Occipital lobe (tissue), 2 donors: ENCODE measurements around the gene AGMAT. TPM values are rescaled to one million over a fixed set of nuclear protein-coding genes. Genes with fewer than 3 reads are reported as not detected.
"Not testable (repeated sequence)": the region's sequence is repeated elsewhere in the genome, so short reads cannot be mapped to it uniquely, and the experiment has no call there.

Experiments used
- DNase-seq: peaks from one replicate; lab custom pipeline; 2025; lab: John Stamatoyannopoulos, UW
- total RNA-seq: library from RNA; depleted of rRNA; stranded (reverse); fragments of >200 nt; gene quantifications from one replicate; pipeline ENCODE4 v1.2.3, GENCODE V29; 2014

AGMAT gene
- total RNA-seq, 1 donor from 2014 or later, result 0.47 TPM

- no peak for DNase-seq
Observed at GRCh38 chr1:15616373-15617172, 31.7 kb upstream of the AGMAT start.

- no peak for DNase-seq
Observed at GRCh38 chr1:15610167-15610566, 25.3 kb upstream of the AGMAT start.

GRCh38 chr1:15609631-15610030, 24.8 kb upstream of the AGMAT start:
- no peak for DNase-seq

- no peak for DNase-seq
Observed at GRCh38 chr1:15605398-15606383, 20.8 kb upstream of the AGMAT start.

GRCh38 chr1:15604400-15604799, 19.5 kb upstream of the AGMAT start:
- not testable (repeated sequence) for DNase-seq

GRCh38 chr1:15603966-15604282, 19.1 kb upstream of the AGMAT start:
- not testable (repeated sequence) for DNase-seq

GRCh38 chr1:15603050-15603965, 18.5 kb upstream of the AGMAT start:
- peak; percentile 94 for DNase-seq

GRCh38 chr1:15598436-15598835, 13.6 kb upstream of the AGMAT start:
- no peak for DNase-seq

- DNase-seq, result no peak
Observed at GRCh38 chr1:15595809-15596617, 11.2 kb upstream of the AGMAT start.

- DNase-seq, result no peak
Observed at GRCh38 chr1:15592285-15592684, 7.4 kb upstream of the AGMAT start.

- DNase-seq, result no peak
Observed at GRCh38 chr1:15583016-15583706, 1.7 kb downstream of the AGMAT start.

GRCh38 chr1:15579683-15580047, 5.2 kb downstream of the AGMAT start:
- DNase-seq, result no peak

- DNase-seq, result no peak
Observed at GRCh38 chr1:15578921-15579682, 5.7 kb downstream of the AGMAT start.

GRCh38 chr1:15577691-15578090, 7.2 kb downstream of the AGMAT start:
- DNase-seq, result no peak

- no peak for DNase-seq
Observed at GRCh38 chr1:15575549-15576150, 9.2 kb downstream of the AGMAT start.

GRCh38 chr1:15574741-15575140, 10.1 kb downstream of the AGMAT start:
- no peak for DNase-seq

- DNase-seq, result no peak
Observed at GRCh38 chr1:15573477-15573876, 11.4 kb downstream of the AGMAT start.

- DNase-seq, result no peak
Observed at GRCh38 chr1:15571266-15571665, 13.6 kb downstream of the AGMAT start.

GRCh38 chr1:15570861-15571260, 14.0 kb downstream of the AGMAT start:
- DNase-seq, result no peak
